MM.1S (cell line): ENCODE data around the gene WNK1.

Source experiments
- DNase-seq: peaks from one replicate; pipeline ENCODE4 v3.0.0-alpha.2; 2015
- H2AFZ ChIP-seq: fragments of 300-600 bp; sonication (generic); 2 replicates; pipeline ENCODE4 v1.6.0; 2016; ENCODE audit warnings: antibody characterized with exemption, low read length
- H3F3A ChIP-seq: fragments of 300-600 bp; sonication (generic); 2 replicates; pipeline ENCODE4 v1.6.1; 2016; ENCODE audit warnings: mild to moderate bottlenecking, antibody characterized with exemption, low read length, moderate library complexity, mixed read lengths; ENCODE audit not compliant: insufficient read depth
- H3K27ac ChIP-seq: fragments of 300-600 bp; sonication (generic); 2 replicates; pipeline ENCODE4 v1.5.1; 2016; ENCODE audit warnings: mild to moderate bottlenecking, low read length
- H3K27me3 ChIP-seq: fragments of 300-600 bp; sonication (generic); replicated peaks from 2 replicates; pipeline ENCODE4 v1.6.0; 2016; ENCODE audit warnings: low read length; ENCODE audit not compliant: insufficient read depth
- H3K36me3 ChIP-seq: fragments of 300-600 bp; sonication (generic); replicated peaks from 2 replicates; pipeline ENCODE4 v1.6.1; 2016; ENCODE audit warnings: mild to moderate bottlenecking, low read length, mixed read lengths; ENCODE audit not compliant: insufficient read depth
- H3K4me1 ChIP-seq: fragments of 300-600 bp; sonication (generic); 2 replicates; pipeline ENCODE4 v1.6.1; 2016; ENCODE audit warnings: low read length, mixed read lengths
- H3K4me2 ChIP-seq: fragments of 300-600 bp; sonication (generic); 2 replicates; pipeline ENCODE4 v1.6.0; 2016; ENCODE audit warnings: low read depth, low read length
- H3K4me3 ChIP-seq: fragments of 300-600 bp; sonication (generic); 2 replicates; pipeline ENCODE4 v1.5.1; 2016; ENCODE audit warnings: low read length, mixed read lengths
- H3K79me2 ChIP-seq: fragments of 300-600 bp; sonication (generic); 2 replicates; pipeline ENCODE4 v1.6.1; 2016; ENCODE audit warnings: mixed run types, low read length, mixed read lengths
- H3K9ac ChIP-seq: fragments of 300-600 bp; sonication (generic); 2 replicates; pipeline ENCODE4 v1.6.1; 2016; ENCODE audit warnings: low read length, mixed read lengths
- H3K9me2 ChIP-seq: fragments of 300-600 bp; sonication (generic); replicated peaks from 2 replicates; pipeline ENCODE4 v1.6.1; 2016; ENCODE audit warnings: mild to moderate bottlenecking, low read length, mixed read lengths; ENCODE audit not compliant: insufficient read depth
- H3K9me3 ChIP-seq: fragments of 300-600 bp; sonication (generic); replicated peaks from 2 replicates; pipeline ENCODE4 v1.6.1; 2016; ENCODE audit warnings: mild to moderate bottlenecking, low read length, mixed read lengths; ENCODE audit not compliant: insufficient read depth
- H4K20me1 ChIP-seq: fragments of 300-600 bp; sonication (generic); 2 replicates; pipeline ENCODE4 v1.6.1; 2016; ENCODE audit warnings: mild to moderate bottlenecking, low read length, moderate library complexity, mixed read lengths; ENCODE audit not compliant: insufficient read depth
- CTCF ChIP-seq: fragments of 300-600 bp; sonication (generic); IDR thresholded peaks from 2 replicates; pipeline ENCODE4 v1.5.1; 2016; ENCODE audit warnings: antibody characterized with exemption, low read length, mixed read lengths
- EZH2 ChIP-seq: fragments of 300-600 bp; sonication (generic); optimal IDR thresholded peaks from 2 replicates; pipeline ENCODE3; 2017; ENCODE audit warnings: low read depth, mild to moderate bottlenecking, antibody characterized with exemption, low read length, mixed read lengths
- EZH2phosphoT487 ChIP-seq: fragments of 300-600 bp; sonication (generic); IDR thresholded peaks from 2 replicates; pipeline ENCODE4 v1.6.1; 2018; ENCODE audit warnings: antibody characterized with exemption, low read length

The WNK1 gene

DNA sequence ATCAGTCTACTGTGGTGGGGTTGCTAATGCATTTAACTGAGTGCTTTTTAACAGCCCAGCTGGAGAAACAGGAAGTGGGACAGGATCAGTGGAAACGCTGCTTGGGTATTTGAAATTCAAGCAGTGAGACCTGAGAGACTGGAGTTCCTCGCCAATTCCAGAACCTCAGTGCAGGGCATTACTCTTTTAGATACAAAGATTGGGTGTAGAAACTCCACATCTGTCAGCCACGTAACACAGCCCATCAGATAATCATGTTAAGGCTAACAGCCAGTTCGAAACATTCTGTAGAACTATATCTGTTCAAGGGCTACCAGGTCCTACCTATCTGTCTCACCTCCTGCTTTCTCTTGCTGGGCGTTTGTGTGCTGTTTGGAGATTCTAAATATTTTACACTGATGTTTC, 151.6 kb downstream of the WNK1 start:
- Histone ChIP-seq H3K4me1 (no peaks in the 10 kb centered on the region), H3K9ac (no peak overlapping the region), H4K20me1 (no peaks in the 10 kb centered on the region), H3F3A (no peaks in the 10 kb centered on the region), H3K9me2 (no peaks in the 10 kb centered on the region), H3K27ac (no peak overlapping the region), H3K27me3 (no peaks in the 10 kb centered on the region), H3K79me2 (no peaks in the 10 kb centered on the region), H3K9me3 (no peaks in the 10 kb centered on the region), H3K36me3 (no peaks in the 10 kb centered on the region), H3K4me2 (no peak overlapping the region), H2AFZ (no peak overlapping the region), H3K4me3 (no peak overlapping the region)
- DNase-seq: no peak
- TF ChIP-seq CTCF (no peak), EZH2 (no peak), EZH2phosphoT487 (no peak)

DNA sequence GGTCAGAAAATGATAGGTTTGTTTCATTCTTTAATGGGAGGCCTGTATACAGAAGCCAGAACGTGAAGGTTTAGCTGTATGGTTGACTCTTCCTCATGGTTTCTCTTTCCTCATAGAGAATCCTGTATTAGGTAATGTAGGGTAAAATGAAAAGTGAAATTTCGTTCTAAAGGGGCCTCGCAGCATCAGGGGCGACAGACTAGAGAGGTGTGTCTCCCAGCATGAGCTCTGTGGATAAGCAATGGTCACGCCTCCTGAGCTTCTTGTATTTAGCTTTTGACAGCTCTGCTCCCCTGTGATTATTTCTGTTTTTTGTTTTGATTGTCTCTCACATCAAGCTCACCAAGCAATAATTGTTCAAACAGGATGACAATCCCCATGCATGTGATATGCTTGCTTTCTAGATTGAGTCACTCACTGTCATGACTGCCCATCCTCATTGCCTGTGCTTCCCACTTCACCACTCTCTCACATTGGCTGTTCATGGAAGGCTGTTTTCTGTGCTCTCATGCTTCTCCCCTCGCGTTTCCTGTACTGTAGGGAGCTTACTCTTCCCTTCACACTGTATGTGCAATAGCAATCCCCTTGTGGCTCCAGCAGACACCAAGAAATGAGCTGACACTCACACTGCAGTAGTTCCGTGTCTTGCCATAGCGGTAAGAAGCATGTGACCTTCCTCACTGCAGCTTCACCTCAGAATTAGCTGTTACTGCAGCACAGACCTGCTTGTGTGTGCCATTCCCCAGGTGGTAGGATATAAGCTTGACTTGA, 153.1 kb downstream of the WNK1 start:
- no peak for TF ChIP-seq CTCF
- TF ChIP-seq EZH2phosphoT487: no peak
- TF ChIP-seq EZH2: no peak
- Histone ChIP-seq H3K4me1 (no peaks in the 10 kb centered on the region), H3K36me3 (0 out of 2 replicates have a peak, but pooled peaks cover 2% of the 10 kb centered on the region), H4K20me1 (no peaks in the 10 kb centered on the region), H3K9me2 (no peaks in the 10 kb centered on the region), H3K9ac (no peak overlapping the region), H3K27me3 (no peaks in the 10 kb centered on the region), H3F3A (no peaks in the 10 kb centered on the region), H3K4me3 (no peak overlapping the region), H3K9me3 (no peaks in the 10 kb centered on the region), H2AFZ (no peak overlapping the region), H3K4me2 (no peak overlapping the region), H3K79me2 (no peaks in the 10 kb centered on the region), H3K27ac (no peak overlapping the region)
- DNase-seq: no peak

GRCh38 chr12:906062-906585, 153.7 kb downstream of the WNK1 start:
- no peaks in the 10 kb centered on the region for H3F3A ChIP-seq
- H3K36me3 ChIP-seq: 0 out of 2 replicates have a peak, but pooled peaks cover 2% of the 10 kb centered on the region
- H3K4me3 ChIP-seq: no peak overlapping the region
- no peaks in the 10 kb centered on the region for H3K9me3 ChIP-seq
- no peak for TF ChIP-seq CTCF
- no peak for TF ChIP-seq EZH2phosphoT487
- TF ChIP-seq EZH2: no peak
- H3K27ac ChIP-seq: no peak overlapping the region
- no peaks in the 10 kb centered on the region for H3K9me2 ChIP-seq
- no peaks in the 10 kb centered on the region for H3K27me3 ChIP-seq
- H3K4me1 ChIP-seq: no peaks in the 10 kb centered on the region
- no peaks in the 10 kb centered on the region for H3K79me2 ChIP-seq
- no peak for DNase-seq
- no peak overlapping the region for H2AFZ ChIP-seq
- no peak overlapping the region for H3K9ac ChIP-seq
- no peak overlapping the region for H3K4me2 ChIP-seq
- H4K20me1 ChIP-seq: no peaks in the 10 kb centered on the region
